Uterus (tissue), 4 donors: ENCODE measurements around the gene DRD2. TPM values are rescaled to one million over a fixed set of nuclear protein-coding genes. Genes with fewer than 3 reads are reported as not detected.

Experiments
- DNase-seq, 2 donors: peaks; one replicate each; pipeline ENCODE4 v3.0.0-alpha.2; 2019 to 2020
- H3K27ac ChIP-seq, 2 donors: fragments of 200-600 bp; sonication (generic); 1 replicate in 1 of 2; 2 replicates in 1 of 2; pipeline ENCODE4 v1.5.1; 2016 to 2018
- H3K27me3 ChIP-seq, 2 donors: fragments of 200-600 bp; sonication (generic); one replicate each; pipeline ENCODE4 v1.5.1; 2018 to 2019; ENCODE audit warnings: control low read depth in 1 of 2
- H3K36me3 ChIP-seq, 2 donors: fragments of 200-600 bp; sonication (generic); one replicate each; pipeline ENCODE4 v1.5.1; 2019; ENCODE audit warnings: control low read depth in 1 of 2
- H3K4me1 ChIP-seq, 2 donors: fragments of 200-600 bp; sonication (generic); one replicate each; pipeline ENCODE4 v1.5.1; 2018 to 2019; ENCODE audit warnings: control low read depth in 1 of 2
- H3K4me3 ChIP-seq, 2 donors: fragments of 200-600 bp; sonication (generic); 1 replicate in 1 of 2; 2 replicates in 1 of 2; pipeline ENCODE4 v1.5.1; 2018 to 2019; ENCODE audit warnings: mild to moderate bottlenecking in 1 of 2
- H3K9me3 ChIP-seq, 2 donors: fragments of 200-600 bp; sonication (generic); one replicate each; pipeline ENCODE4 v1.5.1; 2019; ENCODE audit warnings: control low read depth in 1 of 2
- CTCF ChIP-seq, 4 experiments: fragments of 200-600 bp in 2 of 4; fragments of 450-650 bp in 2 of 4; sonication (generic) in 2 of 4; IDR thresholded peaks; one replicate each; pipeline ENCODE4 v1.5.1; 2016 to 2019; ENCODE audit warnings: antibody characterized with exemption in 4 of 4, mild to moderate bottlenecking in 2 of 4, moderate library complexity in 1 of 4
- POLR2A ChIP-seq, 2 donors: fragments of 450-650 bp; IDR thresholded peaks; one replicate each; pipeline ENCODE4 v1.6.1; 2016; ENCODE audit warnings: antibody characterized with exemption in 2 of 2, mild to moderate bottlenecking in 1 of 2, moderate library complexity in 1 of 2
- intact Hi-C: fragments of 100-400 bp; cut with DNase I; formaldehyde crosslinking; loops from one replicate; pipeline ENCODE4 v1.15.1; 2023; ENCODE audit warnings: low total_unique reads
- total RNA-seq, 4 donors: library from RNA; depleted of rRNA in 3 of 4; stranded (reverse); fragments of >200 nt in 3 of 4; gene quantifications; one replicate each; pipeline versions ENCODE4 v1.1.0 to v1.2.4, GENCODE V29; 2014 to 2023
- donor health status: DM: yes; HTN: yes; CAD: no.

DRD2 gene
- total RNA-seq, 4 donors from 2014 or later: not detected

- Histone ChIP-seq H3K27me3 (no peaks in the 10 kb centered on the region), H3K27ac (no peak overlapping the region), H3K4me1 (no peaks in the 10 kb centered on the region), H3K9me3 (no peaks in the 10 kb centered on the region), H3K36me3 (no peaks in the 10 kb centered on the region), H3K4me3 (no peak overlapping the region)
- DNase-seq: no peak
- no peak for TF ChIP-seq POLR2A (IDR thresholded peaks at IDR 0.05)
- no peak for TF ChIP-seq CTCF (IDR thresholded peaks at IDR 0.05)
- intact Hi-C loops: no loop called here
These were observed 30.6 kb upstream of the DRD2 start for GRCh38 chr11:113505541-113506375.

- no peaks in the 10 kb centered on the region for H3K27me3 ChIP-seq
- intact Hi-C loops: no loop called here
- H3K36me3 ChIP-seq: no peaks in the 10 kb centered on the region
- no peaks in the 10 kb centered on the region for H3K9me3 ChIP-seq
- no peaks in the 10 kb centered on the region for H3K4me1 ChIP-seq
- no peak overlapping the region for H3K27ac ChIP-seq
- no peak for TF ChIP-seq CTCF (IDR thresholded peaks at IDR 0.05)
- TF ChIP-seq POLR2A (IDR thresholded peaks at IDR 0.05): no peak
- no peak for DNase-seq
- no peak overlapping the region for H3K4me3 ChIP-seq
These were observed 29.8 kb upstream of the DRD2 start for GRCh38 chr11:113505046-113505445.

GRCh38 chr11:113504586-113504985 lies 29.4 kb upstream of the DRD2 start:
- TF ChIP-seq POLR2A (IDR thresholded peaks at IDR 0.05) (no peak), CTCF (IDR thresholded peaks at IDR 0.05) (no peak)
- no peak for DNase-seq
- no peak overlapping the region for H3K27ac ChIP-seq
- no peak overlapping the region for H3K4me3 ChIP-seq
- no peaks in the 10 kb centered on the region for H3K9me3 ChIP-seq
- H3K36me3 ChIP-seq: no peaks in the 10 kb centered on the region
- intact Hi-C loops: no loop called here
- H3K4me1 ChIP-seq: no peaks in the 10 kb centered on the region
- H3K27me3 ChIP-seq: no peaks in the 10 kb centered on the region

- DNase-seq: no peak
- intact Hi-C loops: no loop called here
- H3K9me3 ChIP-seq: no peaks in the 10 kb centered on the region
- TF ChIP-seq CTCF (IDR thresholded peaks at IDR 0.05) (no peak), POLR2A (IDR thresholded peaks at IDR 0.05) (no peak)
- no peak overlapping the region for H3K4me3 ChIP-seq
- no peak overlapping the region for H3K27ac ChIP-seq
- H3K36me3 ChIP-seq: no peaks in the 10 kb centered on the region
- H3K4me1 ChIP-seq: no peaks in the 10 kb centered on the region
- H3K27me3 ChIP-seq: no peaks in the 10 kb centered on the region
These were observed 28.9 kb upstream of the DRD2 start for GRCh38 chr11:113504071-113504470.

- H3K36me3 ChIP-seq: no peaks in the 10 kb centered on the region
- H3K27me3 ChIP-seq: no peaks in the 10 kb centered on the region
- intact Hi-C loops: no loop called here
- DNase-seq: no peak
- H3K4me3 ChIP-seq: no peak overlapping the region
- TF ChIP-seq POLR2A (IDR thresholded peaks at IDR 0.05) (no peak), CTCF (IDR thresholded peaks at IDR 0.05) (no peak)
- H3K9me3 ChIP-seq: no peaks in the 10 kb centered on the region
- H3K27ac ChIP-seq: no peak overlapping the region
- no peaks in the 10 kb centered on the region for H3K4me1 ChIP-seq
These were observed 22.1 kb upstream of the DRD2 start for GRCh38 chr11:113497066-113497910.
